Measurements from ENCODE around the gene SPRING1. TPM values are rescaled to one million over a fixed set of nuclear protein-coding genes. Genes with fewer than 3 reads are reported as not detected.

SPRING1 gene
- total RNA-seq, 3 donors from 2014 or later = 32.2 to 53.7 (median 53.6) TPM

DNA sequence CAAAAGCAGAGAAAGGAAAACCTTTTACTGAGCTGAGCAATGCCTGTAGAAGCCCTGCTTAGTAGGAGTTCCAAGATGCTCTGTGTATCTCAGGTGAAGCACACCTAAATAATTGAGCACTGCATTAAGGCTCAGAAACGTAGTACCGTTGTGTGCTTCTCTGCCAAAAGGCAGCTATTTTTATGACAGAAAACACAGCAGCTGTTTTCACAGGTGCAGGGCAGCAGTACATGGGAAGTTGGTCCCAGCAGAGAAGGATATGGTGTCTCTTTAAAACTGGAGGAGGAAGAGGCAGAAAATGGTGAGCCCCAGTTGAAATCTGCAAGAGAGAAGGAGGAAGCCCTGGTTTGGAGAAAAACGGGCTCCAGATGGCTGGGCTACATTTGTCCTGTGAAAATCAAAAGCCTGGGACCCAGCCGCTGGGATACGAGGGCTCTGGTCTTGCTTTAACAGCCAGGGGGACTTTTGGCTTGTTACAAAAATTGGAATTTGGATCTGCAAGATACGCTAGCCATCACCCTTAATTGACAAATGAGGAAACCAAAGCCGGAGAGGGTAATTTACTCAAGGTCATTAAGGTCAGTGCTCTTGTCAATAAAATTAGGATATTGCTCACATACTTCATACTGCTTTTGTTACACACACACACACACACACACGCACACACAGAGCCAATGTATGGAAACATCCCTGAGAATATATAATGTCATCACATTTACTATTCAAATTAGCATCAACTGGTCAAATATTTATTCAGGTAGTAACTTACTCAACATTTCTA is 27.3 kb downstream of the SPRING1 start:
- no peak overlapping the region for H3K4me3 ChIP-seq
- intact Hi-C loops (cut with DNase I, micrococcal nuclease) = no loop called here
- TF ChIP-seq, protein P1, sequence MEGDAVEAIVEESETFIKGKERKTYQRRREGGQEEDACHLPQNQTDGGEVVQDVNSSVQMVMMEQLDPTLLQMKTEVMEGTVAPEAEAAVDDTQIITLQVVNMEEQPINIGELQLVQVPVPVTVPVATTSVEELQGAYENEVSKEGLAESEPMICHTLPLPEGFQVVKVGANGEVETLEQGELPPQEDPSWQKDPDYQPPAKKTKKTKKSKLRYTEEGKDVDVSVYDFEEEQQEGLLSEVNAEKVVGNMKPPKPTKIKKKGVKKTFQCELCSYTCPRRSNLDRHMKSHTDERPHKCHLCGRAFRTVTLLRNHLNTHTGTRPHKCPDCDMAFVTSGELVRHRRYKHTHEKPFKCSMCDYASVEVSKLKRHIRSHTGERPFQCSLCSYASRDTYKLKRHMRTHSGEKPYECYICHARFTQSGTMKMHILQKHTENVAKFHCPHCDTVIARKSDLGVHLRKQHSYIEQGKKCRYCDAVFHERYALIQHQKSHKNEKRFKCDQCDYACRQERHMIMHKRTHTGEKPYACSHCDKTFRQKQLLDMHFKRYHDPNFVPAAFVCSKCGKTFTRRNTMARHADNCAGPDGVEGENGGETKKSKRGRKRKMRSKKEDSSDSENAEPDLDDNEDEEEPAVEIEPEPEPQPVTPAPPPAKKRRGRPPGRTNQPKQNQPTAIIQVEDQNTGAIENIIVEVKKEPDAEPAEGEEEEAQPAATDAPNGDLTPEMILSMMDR (IDR thresholded peaks at IDR 0.05) = no peak
- DNase-seq = no peak
- H3K9me3 ChIP-seq = no peaks in the 10 kb centered on the region
- H3K4me1 ChIP-seq (ENCODE audit: low read depth) = peaks cover 5% of the 10 kb centered on the region
- no peaks in the 10 kb centered on the region for H3K36me3 ChIP-seq (ENCODE audit: low read depth)
- peak; percentile 6 for ATAC-seq

DNA sequence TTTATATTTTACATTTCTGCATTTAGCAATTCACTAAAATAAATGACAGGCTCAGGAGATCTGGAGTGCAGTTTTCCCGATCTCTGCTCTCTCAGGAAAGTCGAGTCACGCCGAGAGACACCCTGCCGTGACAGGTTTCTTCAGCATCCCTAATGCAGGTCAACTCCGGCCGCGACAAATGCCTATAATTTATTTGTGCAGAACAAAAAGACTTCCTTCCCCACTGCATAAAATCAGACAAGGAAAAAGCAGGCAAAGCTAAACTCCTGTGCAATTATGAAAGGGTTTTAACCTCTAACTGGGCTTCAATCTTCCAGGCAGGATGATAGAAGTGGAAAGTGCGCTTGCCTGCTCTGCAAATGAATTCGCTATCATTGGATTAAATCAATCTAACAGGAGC is 28.1 kb downstream of the SPRING1 start:
- TF ChIP-seq, protein P1 (IDR thresholded peaks at IDR 0.05) = no peak
- ATAC-seq (no peak), DNase-seq (no peak)
- no peaks in the 10 kb centered on the region for H3K36me3 ChIP-seq (ENCODE audit: low read depth)
- no peak overlapping the region for H3K4me3 ChIP-seq
- H3K9me3 ChIP-seq = no peaks in the 10 kb centered on the region
- intact Hi-C loops (cut with DNase I, micrococcal nuclease) = no loop called here
- peaks cover 5% of the 10 kb centered on the region for H3K4me1 ChIP-seq (ENCODE audit: low read depth)

DNA sequence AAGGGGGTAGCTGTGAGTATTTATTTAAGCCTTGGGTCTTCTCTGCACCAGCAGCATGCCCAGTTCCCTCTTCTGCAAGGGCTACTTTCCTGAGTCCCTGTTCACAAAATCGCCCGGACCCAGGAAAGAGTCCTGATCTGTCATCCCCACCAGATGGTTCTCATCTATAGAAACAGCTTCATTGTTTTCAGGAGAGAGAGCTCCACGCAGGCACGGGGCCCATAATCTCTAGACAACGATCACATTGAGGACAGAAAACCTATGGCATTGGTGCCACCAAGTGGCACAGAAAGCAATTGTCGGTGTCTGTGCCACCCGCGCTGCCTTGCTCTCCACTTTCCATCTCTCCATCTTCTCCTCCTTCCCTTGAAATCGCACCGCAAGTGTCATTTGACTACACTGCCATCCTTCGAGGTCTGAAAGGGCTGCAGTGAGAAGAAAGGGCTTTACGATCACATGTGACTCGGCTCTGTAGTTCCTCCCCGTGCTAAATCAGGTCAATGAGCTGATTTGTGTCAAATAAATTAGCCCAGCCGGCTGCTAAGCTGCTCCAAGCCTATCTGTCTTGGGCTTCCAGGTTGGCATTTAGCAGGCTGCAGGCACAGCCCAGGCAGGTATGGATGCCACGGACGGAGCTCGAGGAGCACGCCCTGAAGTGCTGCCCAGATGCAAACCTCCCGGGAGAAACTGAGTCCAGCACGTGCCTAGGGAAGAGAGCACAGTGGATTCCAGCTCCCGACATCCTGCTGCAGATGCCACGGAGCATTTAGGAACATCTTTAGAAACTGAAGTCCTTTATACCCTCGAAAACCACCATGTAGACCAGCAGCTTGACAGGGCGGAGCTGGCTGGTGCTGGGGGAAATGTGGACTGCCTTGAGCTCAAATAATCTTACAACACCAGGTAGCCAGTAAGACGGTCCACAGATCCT is 28.8 kb downstream of the SPRING1 start:
- Histone ChIP-seq H3K4me1 (ENCODE audit: low read depth) (peaks cover 5% of the 10 kb centered on the region), H3K4me3 (no peak overlapping the region), H3K36me3 (ENCODE audit: low read depth) (no peaks in the 10 kb centered on the region), H3K9me3 (no peaks in the 10 kb centered on the region)
- peak; percentile 90 for ATAC-seq
- intact Hi-C loops (cut with DNase I, micrococcal nuclease) = no loop called here
- TF ChIP-seq, protein P1 (IDR thresholded peaks at IDR 0.05) = peak; percentile 25
- DNase-seq = peak in 2 of 3 donors; percentile 59 to 70

DNA sequence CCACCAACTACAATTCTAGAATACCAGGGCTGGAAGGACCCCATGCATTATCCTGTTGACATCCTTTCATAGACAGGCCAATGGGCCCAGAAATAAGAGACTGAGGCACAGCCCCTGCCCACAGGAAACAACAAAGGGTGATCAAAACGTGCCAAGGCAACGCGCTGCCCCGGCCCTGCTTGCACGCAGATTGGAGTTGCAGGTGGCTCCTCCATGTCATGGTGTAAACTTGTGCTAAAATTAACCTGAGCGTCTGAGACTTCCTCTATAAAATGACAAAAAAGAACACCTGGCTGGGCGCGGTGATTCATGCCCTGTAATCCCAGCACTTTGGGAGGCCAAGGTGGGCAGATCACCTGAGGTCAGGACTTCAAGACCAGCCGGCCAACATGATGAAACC is 30.1 kb downstream of the SPRING1 start:
- ATAC-seq = peak; percentile 28
- peaks cover 5% of the 10 kb centered on the region for H3K4me1 ChIP-seq (ENCODE audit: low read depth)
- DNase-seq = no peak
- no peak overlapping the region for H3K4me3 ChIP-seq
- H3K36me3 ChIP-seq (ENCODE audit: low read depth) = no peaks in the 10 kb centered on the region
- H3K9me3 ChIP-seq = no peaks in the 10 kb centered on the region
- intact Hi-C loops (cut with DNase I, micrococcal nuclease) = no loop called here
- TF ChIP-seq, protein P1 (IDR thresholded peaks at IDR 0.05) = no peak

DNA sequence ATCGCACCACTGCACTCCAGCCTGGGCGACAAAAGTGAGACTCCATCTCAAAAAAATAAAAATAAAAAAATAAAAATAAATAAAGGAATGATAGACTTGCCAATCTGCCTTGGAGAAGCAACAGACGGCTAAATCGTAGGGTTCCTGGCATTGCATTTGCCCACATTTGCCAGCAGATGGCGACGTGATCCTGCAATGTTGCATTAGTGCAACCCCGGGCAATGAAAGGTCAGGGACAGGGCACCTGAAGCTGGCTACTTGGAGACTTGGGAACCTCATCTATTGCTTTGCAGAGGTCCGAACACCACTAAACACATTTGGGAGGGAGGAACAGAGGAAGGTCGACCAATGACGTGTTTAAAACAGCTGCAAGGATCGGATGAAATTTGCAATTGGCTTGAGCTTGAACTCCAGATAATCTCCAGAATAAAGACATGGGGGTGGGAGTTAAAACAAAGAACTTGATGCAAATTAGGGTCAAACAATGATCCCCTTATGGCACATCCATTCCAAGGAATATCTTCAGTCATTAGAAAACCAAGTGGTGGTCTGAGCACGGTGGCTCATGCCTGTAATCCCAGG is 34.6 kb downstream of the SPRING1 start:
- intact Hi-C loops (cut with DNase I, micrococcal nuclease) = no loop called here
- ATAC-seq (peak; percentile 83), DNase-seq (peak in 2 of 3 donors; percentile 68 to 76)
- no peaks in the 10 kb centered on the region for H3K9me3 ChIP-seq
- TF ChIP-seq, protein P1 (IDR thresholded peaks at IDR 0.05) = peak; percentile 91
- H3K36me3 ChIP-seq (ENCODE audit: low read depth) = no peaks in the 10 kb centered on the region
- peaks cover 4% of the 10 kb centered on the region for H3K4me1 ChIP-seq (ENCODE audit: low read depth)
- H3K4me3 ChIP-seq = no peak overlapping the region

Measured in mucosa of descending colon (tissue), 3 donors.